ENCODE data around the gene OR51L1. TPM values are rescaled to one million over a fixed set of nuclear protein-coding genes. Genes with fewer than 3 reads are reported as not detected.

The OR51L1 gene
- total and polyA plus RNA-seq, 2 of the 4 experiments (the other 2 are of a cell fraction) = not detected

DNA sequence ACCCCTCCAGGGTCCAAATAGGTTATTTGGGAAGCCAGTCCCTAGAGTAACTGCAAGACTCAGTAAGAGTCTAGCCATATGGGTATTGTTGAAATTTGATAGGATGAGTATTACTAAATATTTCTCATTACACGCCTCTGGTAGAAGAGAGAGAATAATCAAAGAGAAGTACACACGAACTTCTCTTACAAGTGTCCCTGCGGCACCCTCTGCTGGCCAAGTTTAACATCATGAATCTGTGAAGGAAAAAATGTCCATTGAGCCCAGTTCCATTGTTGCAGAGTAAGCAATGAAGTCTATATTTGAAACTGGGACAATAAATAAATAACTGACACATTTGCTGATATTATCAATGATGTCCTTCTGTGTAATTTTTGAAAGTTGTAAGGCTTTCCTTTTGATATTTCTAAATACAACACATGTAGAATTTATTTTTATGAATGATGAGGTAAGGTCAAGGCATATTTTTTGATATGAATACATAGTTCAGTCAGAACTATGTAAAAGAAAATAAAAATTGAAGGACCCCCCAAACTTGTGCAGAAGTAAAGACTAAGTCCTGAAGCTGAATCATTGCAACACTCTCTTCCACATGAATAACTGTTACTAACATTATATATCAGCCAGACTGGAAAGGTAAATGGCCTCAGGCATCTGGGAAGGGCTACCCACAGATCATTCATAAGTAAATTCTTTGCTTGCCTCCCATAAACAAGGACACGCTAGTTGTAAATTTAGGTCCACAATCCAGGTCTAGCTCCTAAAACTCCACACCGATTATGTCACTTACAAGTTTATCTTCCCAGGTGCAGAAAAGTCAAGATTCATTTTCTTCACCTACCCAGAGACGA lies 10.0 kb downstream of the OR51L1 start:
- POLR2A ChIA-PET (ENCODE audit: unreplicated experiment) = no interaction called here
- Histone ChIP-seq H2BK120ac (ENCODE audit: low read depth, low read length) (no peak overlapping the region), H3K4ac (ENCODE audit: low read depth, low read length) (no peak overlapping the region), H3K14ac (replicated peaks; ENCODE audit: low read depth, low read length) (no peak overlapping the region), H4K20me1 (ENCODE audit: insufficient read depth, low read length) (no peaks in the 10 kb centered on the region), H3K4me2 (ENCODE audit: low read depth, low read length) (no peak overlapping the region), H3K79me1 (ENCODE audit: low read depth in 1 of 2, low read length in 2 of 2) (no peaks in the 10 kb centered on the region), H2BK15ac (ENCODE audit: low read depth, low read length) (no peak overlapping the region), H4K5ac (ENCODE audit: low read depth, low read length) (no peak overlapping the region), H4K8ac (ENCODE audit: low read depth in 2 of 2, low read length in 2 of 2) (no peak overlapping the region), H2AK9ac (replicated peaks; ENCODE audit: low read depth, low read length, poor library complexity) (no peak overlapping the region), H3K36me3 (ENCODE audit: control insufficient read depth, insufficient read depth, low read length) (no peaks in the 10 kb centered on the region), H3K4me1 (ENCODE audit: control insufficient read depth, insufficient read depth, low read length) (no peaks in the 10 kb centered on the region), H3K27ac (ENCODE audit: insufficient read depth, low read length) (no peak overlapping the region), H3K4me3 (ENCODE audit: insufficient read depth, low read depth, low read length) (no peak overlapping the region), H3K23ac (ENCODE audit: low read depth, low read length) (no peak overlapping the region), H4K91ac (ENCODE audit: insufficient read depth, low read depth, low read length) (no peak overlapping the region), H3K56ac (ENCODE audit: extremely low read depth, insufficient read depth, low read length) (no peak overlapping the region), H3K9me1 (ENCODE audit: insufficient read depth, low read length) (no peaks in the 10 kb centered on the region), H3K9me3 (ENCODE audit: control insufficient read depth, insufficient read depth, low read length) (no peaks in the 10 kb centered on the region), H2AK5ac (ENCODE audit: low read depth, low read length) (no peak overlapping the region), H2BK20ac (ENCODE audit: low read depth, low read length) (no peak overlapping the region), H3K27me3 (ENCODE audit: control insufficient read depth, insufficient read depth, low read length) (no peaks in the 10 kb centered on the region; the same call in 1 of the 2 replicates), H3K9ac (ENCODE audit: low read depth, low read length) (no peak overlapping the region), H2AFZ (replicated peaks; ENCODE audit: low read length, poor library complexity) (no peak overlapping the region), H3K18ac (ENCODE audit: low read depth, low read length) (no peak overlapping the region), H2BK5ac (ENCODE audit: low read depth, low read length, poor library complexity, severe bottlenecking) (no peak overlapping the region)
- no TSS peak for BruUV-seq (replicated peaks)
- in situ Hi-C loops (cut with MboI; ENCODE audit: low sequenced_read_pairs) = no loop called here
- 44% methylated on average over 3 of the region's 6 CpGs; no CpG with 5 or more reads in 1 of the 2 experiments for WGBS, 2 experiments (ENCODE audit: extremely low coverage in 2 of 2, insufficient read length in 1 of 2)
- dilution Hi-C loops (cut with HindIII; ENCODE audit: low sequenced_read_pairs, unreplicated experiment) = no loop called here
- CTCF ChIA-PET = interaction anchor here (1.0 kb wide), 2 partner anchors 368 to 817 kb away, joined by 3 to 5 read pairs; partner anchors contain the start of gene OR51D1
- TF ChIP-seq CTCF (conservative IDR thresholded peaks at IDR 0.05; ENCODE audit: low read depth, low read length) (peak; percentile 78), CHD1 (IDR thresholded peaks at IDR 0.05; ENCODE audit: low read depth, low read length) (no peak), SMC3 (IDR thresholded peaks at IDR 0.05; ENCODE audit: low read depth, low read length) (peak; percentile 84), RAD21 (IDR thresholded peaks at IDR 0.05; ENCODE audit: low read length) (peak; percentile 80), RCOR1 (IDR thresholded peaks at IDR 0.05; ENCODE audit: insufficient replicate concordance, low read length) (no peak), MXI1 (IDR thresholded peaks at IDR 0.05; ENCODE audit: borderline replicate concordance, low read depth, low read length) (no peak), FOS (IDR thresholded peaks at IDR 0.05; ENCODE audit: low read depth, low read length) (no peak)
- DNase-seq (peak; percentile 61), ATAC-seq (ENCODE audit: low read depth) (peak; percentile 73)
- intact Hi-C loops (cut with micrococcal nuclease) = loop anchor here (1.0 to 10.0 kb wide), 5 partner anchors 180 to 818 kb away; partner anchors contain the start of genes OR51D1, OR51F2 and OR51M1
